ENCODE measurements around the gene ARHGEF16.

The ARHGEF16 gene

GRCh38 chr1:3498986-3499385, 44.5 kb downstream of the ARHGEF16 start:
- no peak for DNase-seq (ENCODE audit: low read depth)
- no peak overlapping the region for H3K4me3 ChIP-seq (ENCODE audit: low read depth, low read length)
- TF ChIP-seq CTCF (conservative IDR thresholded peaks at IDR 0.05; ENCODE audit: low read depth, low read length) = no peak

GRCh38 chr1:3499611-3500010, 45.1 kb downstream of the ARHGEF16 start:
- no peak for TF ChIP-seq CTCF (conservative IDR thresholded peaks at IDR 0.05; ENCODE audit: low read depth, low read length)
- no peak for DNase-seq (ENCODE audit: low read depth)
- H3K4me3 ChIP-seq (ENCODE audit: low read depth, low read length) = no peak overlapping the region

GRCh38 chr1:3500265-3500835, 45.9 kb downstream of the ARHGEF16 start:
- H3K4me3 ChIP-seq (ENCODE audit: low read depth, low read length) = no peak overlapping the region
- TF ChIP-seq CTCF (conservative IDR thresholded peaks at IDR 0.05; ENCODE audit: low read depth, low read length) = no peak
- no peak for DNase-seq (ENCODE audit: low read depth)

- no peak overlapping the region for H3K4me3 ChIP-seq (ENCODE audit: low read depth, low read length)
These were observed 47.0 kb downstream of the ARHGEF16 start for GRCh38 chr1:3501437-3501836.

GRCh38 chr1:3501856-3502640, 47.6 kb downstream of the ARHGEF16 start:
- no peak for TF ChIP-seq CTCF (conservative IDR thresholded peaks at IDR 0.05; ENCODE audit: low read depth, low read length)
- H3K4me3 ChIP-seq (ENCODE audit: low read depth, low read length) = no peak overlapping the region
- DNase-seq (ENCODE audit: low read depth) = peak; percentile 65

More at GRCh38 chr1:3501437-3501836, 47.0 kb downstream of the ARHGEF16 start:
- DNase-seq (ENCODE audit: low read depth) = no peak
- no peak for TF ChIP-seq CTCF (conservative IDR thresholded peaks at IDR 0.05; ENCODE audit: low read depth, low read length)

GRCh38 chr1:3502641-3503524, 48.4 kb downstream of the ARHGEF16 start:
- TF ChIP-seq CTCF (conservative IDR thresholded peaks at IDR 0.05; ENCODE audit: low read depth, low read length) = no peak
- H3K4me3 ChIP-seq (ENCODE audit: low read depth, low read length) = no peak overlapping the region
- no peak for DNase-seq (ENCODE audit: low read depth)

Measured in choroid plexus epithelial cell (primary cell).